ENCODE measurements around the gene TMC4.

DNA sequence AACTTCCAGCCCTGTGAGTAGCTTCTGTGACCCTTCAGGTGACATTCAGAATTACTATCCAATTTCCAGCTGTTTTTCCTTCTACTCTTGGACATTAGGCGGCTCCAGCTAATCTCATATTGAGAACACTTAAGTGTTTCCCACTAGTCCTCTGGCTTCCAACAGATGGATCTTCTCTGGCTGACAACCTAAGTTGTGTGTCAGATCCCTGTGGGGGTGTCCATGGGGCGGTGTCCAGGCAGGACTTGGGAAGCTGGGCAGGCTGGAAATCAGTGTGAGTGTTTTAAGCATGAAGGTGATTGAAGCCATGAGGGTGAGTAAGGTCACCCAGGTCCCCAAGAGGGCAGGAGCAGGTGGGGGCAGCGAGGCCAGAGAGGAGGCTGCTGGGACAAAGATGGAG lies 25.3 kb downstream of the TMC4 start:
- TF ChIP-seq CTCF (IDR thresholded peaks at IDR 0.05) (no peak), POLR2A (IDR thresholded peaks at IDR 0.05) (no peak)

Data from testis (tissue), 2 donors.